ENCODE measurements around the gene NRCAM.

Gene NRCAM

DNA sequence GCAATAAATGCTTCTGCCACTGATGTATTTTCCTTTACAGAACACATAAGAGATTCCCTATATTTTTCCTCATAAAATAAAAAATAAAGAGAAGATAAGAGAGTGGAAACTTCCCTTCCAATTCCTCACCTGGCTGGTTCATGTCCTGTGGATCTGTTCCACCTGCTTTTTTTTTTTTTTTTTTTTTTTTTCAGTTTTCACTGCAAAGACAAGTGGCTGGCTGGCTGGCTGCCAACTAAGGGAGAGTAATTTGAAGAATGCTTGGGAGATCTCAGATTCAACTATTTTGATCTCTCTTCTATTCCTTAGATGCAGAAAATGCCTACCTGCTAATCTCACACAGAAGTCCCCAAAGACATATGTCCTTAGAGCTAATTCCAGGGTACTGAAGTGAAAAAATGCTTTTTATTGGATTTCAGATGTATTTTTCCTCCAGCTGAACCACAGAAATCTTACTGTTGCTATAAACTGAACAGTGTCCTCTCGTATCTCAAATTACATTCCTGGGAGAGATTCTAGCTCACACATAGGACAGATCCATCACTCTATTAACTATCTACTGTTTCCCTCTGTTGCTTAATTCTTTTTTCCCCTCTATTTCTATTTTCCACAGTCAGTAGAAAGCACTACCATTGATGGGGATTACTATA, 120.8 kb downstream of the NRCAM start:
- peak; percentile 91 for DNase-seq

DNA sequence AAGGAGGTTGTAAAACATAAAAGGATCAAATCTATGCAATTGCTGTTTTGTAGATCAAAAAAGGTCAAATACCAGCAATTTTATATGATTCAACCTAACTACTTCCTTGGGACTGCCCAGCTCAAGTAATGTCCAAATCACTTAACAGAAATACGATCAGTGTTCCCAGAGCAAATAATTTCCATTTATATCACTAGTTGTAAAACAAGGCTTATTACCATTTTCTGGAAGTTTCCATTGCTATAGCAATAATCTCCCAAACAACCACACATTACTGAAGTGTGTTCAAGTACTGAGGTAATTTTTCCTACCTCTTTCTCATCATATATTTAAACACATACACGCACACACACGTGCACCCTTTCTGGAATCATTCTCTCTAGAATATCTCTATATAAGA, 123.3 kb downstream of the NRCAM start:
- DNase-seq = no peak

DNA sequence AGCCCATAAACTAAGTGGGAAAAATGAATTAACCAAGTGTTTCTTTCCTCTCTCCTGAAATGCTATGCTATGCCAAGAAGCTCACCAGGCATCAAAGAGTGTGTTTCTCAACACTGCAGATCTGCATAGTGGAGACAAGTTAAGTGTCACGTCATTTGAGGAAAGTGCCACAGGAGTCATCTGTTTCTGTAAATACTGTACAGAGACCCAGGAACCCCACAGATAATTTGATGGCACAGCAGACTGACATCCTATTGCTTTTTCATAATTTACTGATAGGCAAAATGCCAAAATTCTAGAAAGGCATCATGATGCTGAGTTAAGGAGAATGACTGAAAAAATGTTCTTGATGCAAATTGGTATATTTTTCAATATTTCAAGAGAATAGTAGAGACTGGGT, 124.3 kb downstream of the NRCAM start:
- DNase-seq = peak; percentile 40

DNA sequence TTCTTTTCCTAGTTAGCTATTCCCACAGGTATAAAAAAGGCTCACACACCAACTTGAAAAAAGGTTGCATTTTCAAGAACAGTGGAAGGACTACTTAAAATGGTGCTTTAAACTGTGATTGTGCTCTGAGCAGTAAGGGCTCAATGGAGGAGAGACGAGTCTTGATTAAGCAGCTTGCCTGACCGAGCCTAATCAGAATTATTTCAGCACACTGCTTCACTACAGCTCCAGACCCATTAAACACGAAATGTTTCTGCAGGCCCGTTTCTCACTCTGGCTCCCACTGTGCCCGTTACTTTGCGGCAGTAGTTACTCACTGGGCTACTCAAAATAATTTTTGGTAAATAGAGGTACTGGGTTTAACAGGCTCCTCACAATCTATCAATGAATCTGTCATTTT, 126.0 kb downstream of the NRCAM start:
- DNase-seq = no peak

DNA sequence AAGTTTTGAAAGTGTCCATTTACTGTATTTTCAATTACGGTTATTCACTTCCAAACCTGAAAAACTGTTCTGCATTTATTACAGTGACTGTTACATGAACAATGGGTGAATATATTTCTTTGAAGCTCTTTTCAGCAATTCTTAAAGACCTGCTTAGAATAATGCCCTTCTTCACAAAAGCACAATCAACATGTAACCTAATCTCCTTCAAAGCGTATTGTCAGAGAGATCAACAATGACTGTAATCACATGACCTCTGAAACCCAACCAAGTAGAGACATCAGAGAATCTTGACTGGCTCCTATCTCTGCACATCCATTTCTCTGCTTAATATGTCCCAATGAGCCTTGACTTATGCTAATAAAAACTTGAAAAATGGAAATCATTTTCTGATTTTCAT, 126.7 kb downstream of the NRCAM start:
- peak; percentile 43 for DNase-seq

DNA sequence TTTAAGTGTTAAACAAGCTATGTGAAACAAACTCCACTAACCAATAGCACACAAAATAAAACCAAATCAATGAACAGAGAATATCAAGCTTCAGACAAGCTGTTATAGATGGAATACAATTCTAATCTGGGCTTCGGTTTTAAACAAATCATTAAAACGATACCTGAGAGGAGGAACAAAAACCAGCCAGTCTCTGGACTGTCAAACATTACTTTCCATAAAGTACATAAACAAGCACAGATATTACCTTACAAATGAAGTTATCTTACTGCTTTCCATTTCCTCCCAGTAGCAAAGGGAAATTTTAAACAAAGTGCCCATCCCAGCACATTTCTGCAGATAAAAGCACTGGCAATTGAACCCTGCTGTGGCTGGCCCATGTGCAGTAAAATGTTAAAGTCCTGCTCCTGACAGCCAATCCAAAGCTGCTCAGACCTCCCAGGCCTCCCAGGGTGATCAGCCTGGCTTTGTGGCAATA, 128.0 kb downstream of the NRCAM start:
- peak; percentile 20 for DNase-seq

DNA sequence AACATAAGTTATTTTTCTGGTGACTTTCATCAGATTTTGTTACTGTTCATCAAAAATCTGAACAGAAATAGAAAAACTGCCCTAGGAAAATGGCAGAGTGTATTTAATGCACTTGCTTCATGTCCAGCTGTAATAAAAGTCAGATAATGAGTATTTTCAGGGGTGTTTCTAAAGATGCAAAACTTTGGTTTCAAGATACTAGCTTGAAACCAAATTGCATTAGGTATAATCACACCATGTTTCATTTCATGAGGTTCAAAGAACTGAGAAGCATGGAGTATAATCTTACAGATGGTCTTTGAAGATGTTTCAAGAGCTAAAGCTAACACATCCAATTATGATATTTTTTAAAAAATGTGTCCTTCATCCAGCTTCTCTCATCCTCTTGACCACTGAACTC, 128.9 kb downstream of the NRCAM start:
- DNase-seq = no peak

DNA sequence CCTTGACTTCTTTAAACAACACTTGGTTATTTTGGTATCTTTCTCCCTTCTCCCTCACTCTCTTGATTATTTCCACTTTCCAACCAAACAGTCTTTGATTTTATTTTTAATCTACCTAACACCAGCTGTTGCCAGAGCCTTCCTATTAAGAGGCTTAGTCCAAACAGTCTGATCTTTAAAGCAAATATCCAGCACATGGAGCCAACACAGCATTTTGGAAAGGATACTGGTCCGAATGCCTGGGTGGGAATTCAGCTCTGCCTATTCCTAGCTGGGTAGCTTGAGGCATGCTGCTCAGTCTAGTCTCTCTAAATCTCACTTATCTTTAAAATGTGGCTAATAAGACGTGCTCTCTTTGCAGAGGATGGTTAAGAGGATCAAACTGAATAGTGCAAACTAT, 129.3 kb downstream of the NRCAM start:
- DNase-seq = no peak

DNA sequence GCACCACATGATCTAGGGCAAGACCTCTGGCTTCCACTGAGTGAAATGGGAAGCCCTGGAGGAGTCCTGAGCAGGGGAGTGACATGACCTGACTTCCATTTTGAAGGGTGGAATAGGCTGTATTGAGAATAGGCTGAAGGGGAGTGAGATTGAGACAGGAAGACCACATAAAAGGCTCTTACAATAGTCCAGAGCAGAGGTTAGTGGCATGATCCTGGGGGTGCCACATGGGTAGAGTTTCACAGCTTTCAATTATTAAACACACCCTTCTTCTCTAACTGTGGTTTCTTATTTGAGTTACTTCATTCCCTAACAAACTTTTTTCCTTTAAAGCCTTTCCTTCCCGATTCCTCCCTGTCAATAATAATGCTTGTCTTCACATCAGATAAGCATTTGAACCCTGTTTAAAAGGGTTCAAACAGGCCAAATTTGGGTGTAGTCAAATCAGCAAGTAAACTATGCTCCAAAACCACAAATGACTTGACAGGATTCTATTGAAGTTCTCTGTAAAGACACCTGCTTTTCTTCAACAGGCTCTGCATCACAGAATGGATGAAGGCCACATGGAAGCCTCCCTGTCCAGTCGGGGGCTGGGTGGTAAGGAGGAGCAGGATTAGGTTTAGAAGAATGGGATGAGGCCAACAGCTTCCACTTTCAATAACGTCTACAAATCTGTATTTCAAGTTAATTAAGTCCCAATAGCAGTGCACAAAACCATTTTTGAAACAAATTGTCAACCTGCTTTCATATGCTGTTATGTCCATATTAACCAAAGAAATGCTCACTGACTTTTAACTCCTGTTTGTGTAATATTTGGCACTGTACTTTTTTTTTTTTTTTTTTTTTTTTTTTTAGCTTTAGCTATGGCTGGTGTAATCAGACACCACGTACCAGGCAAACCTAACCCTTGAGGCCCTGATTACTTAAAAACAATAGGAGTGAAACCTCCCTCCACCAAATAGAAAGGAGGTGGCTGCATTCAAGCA, 131.9 kb downstream of the NRCAM start:
- peak; percentile 29 for DNase-seq

DNA sequence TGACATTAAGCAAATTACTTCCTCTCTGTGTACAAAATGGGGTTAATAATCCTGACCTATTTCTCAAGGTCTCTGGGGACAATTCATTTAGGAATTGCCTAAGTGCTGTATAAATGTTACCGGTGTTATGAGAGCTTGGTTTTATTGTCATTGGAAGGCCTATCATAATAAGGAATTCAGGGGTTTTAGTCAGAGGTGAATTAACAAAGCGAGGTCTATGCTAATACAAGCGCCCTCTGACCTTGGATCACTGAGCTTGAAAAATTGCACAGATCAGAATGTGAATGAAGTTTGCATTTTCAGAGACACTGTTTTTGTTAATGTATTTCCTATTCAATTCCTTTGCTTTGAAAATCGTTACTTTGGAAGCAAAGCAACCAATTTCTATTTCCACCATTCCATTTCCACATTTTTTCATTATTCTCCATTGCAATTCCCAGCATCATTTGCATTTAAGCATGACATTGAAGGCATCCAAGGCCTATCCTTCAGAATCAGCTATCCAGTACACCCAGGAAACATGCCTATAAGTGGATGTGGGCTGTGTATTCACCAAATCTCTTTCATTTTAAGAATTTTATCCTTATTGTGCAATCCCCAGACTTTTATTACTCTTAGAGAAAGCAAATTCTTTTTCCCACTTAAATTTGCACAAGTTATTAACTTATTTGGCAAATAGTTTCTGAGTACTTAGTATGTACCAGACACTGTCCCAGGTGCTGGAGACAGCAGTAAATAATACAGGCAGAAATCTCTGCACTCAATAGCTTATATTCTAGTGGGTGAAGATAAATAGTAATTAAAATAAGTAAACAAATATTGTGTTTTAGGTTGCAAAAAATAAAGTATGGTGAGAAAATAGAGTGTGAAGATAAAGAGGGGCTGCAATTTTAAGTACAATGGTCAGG, 133.1 kb downstream of the NRCAM start:
- DNase-seq = no peak

DNA sequence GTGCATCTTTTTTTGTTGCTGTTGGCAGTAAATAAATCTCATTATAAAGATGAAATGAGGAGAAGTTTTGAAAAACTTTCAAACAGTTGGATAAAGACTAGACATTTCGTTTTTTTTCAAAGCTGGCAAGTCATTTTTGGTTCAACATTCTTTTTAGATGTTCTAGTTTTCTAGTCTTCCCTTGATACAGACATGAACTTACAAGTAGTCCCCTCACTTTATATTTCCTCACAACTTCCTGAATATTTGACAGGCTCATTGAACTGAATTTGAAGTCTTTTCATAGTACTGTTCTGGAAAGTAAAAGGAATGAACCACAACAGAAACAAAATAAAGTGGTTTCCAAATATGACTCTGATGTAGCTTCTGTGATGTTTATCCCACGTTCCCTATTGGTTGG, 134.2 kb downstream of the NRCAM start:
- DNase-seq = no peak

DNA sequence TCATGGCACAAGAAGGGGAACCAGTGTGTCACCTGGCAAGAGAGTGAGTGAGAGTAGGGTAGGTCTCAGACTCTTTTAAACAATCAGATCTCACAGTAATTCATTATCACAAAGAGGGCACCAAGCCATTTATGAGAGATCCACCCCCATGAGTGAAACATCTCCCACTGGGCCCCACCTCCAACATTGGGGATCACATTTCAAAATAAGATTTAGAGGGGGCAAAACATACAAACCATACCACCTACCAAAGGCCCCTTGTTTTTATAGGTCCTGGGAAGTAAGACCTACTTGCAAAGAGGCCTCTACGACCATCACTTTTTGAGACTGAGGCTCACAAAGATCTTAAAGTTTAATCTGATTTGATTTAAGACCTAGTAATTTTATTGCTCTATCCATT, 134.9 kb downstream of the NRCAM start:
- no peak for DNase-seq

DNA sequence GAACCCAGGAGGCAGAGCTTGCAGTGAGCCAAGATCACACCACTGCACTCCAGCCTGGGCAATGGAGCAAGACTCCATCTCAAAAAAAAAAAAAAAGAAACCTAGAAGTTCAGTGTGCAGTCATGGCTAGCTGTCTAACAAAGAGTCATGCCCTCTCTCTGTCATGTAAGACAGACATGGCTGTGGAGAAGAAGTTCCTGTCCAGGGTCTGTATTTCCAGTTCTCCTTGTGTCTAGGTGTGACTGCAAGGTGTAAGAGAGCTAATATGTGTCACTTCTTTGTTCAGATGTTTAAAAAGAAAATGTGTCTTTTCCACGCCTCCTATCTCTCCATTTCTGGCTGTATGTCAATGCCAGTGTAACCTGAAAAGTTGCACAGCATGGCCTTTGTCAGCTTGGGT, 139.5 kb downstream of the NRCAM start:
- DNase-seq = no peak

DNA sequence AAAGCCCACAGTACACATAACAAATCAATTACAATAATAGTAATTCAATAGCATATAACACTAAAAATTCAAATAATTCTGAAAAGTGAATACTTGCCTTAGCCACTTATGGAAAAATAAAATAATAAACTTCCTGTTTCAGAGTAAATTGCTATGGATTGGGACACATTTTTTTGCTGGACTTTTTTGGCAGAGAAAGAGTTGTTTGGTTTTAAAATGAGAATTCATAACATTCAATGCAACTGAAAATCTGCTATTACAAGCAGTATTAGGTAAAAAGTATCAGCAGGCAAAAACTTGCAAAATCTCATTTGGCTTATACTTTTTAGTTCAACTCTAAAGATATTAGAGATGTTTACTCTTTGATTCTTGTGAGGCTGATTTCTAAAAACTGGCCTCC, 141.7 kb downstream of the NRCAM start:
- DNase-seq = no peak

DNA sequence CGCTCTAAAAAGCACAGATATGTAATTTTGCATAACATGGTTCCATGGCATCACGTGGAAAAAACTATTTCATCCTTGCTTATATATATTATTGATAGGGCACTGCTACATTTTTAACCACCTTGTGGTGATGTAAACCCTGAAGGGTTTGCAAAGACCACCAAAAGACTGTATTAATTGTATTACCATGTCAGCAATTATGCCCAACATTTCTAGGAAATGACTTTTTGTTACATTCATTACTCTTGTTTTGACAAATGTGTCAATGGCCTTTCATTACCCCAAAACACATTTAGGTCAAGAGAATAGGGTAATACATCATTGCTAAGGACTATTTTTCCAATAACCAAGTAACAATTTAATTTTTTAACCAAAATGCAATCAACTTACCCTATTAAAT, 142.2 kb downstream of the NRCAM start:
- no peak for DNase-seq

DNA sequence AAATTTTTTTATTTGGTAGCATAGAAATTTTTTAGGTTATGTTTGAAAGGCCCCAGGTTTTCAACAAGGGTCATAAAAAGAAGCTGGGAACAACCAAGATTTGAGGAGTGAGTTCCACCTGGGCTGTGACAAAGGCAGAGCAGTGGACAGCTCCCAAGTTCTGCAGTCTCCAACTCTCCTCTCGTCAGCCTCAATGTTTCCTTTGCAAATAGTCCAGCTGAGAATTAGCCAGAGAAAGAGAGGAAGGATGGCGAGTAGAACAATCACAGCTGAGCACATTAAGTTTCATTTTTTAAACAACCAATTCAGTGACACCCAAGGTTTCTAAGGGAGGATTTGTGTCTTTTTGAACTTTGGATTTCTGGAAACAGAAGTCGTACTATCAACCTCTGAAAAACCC, 143.2 kb downstream of the NRCAM start:
- DNase-seq = no peak

DNA sequence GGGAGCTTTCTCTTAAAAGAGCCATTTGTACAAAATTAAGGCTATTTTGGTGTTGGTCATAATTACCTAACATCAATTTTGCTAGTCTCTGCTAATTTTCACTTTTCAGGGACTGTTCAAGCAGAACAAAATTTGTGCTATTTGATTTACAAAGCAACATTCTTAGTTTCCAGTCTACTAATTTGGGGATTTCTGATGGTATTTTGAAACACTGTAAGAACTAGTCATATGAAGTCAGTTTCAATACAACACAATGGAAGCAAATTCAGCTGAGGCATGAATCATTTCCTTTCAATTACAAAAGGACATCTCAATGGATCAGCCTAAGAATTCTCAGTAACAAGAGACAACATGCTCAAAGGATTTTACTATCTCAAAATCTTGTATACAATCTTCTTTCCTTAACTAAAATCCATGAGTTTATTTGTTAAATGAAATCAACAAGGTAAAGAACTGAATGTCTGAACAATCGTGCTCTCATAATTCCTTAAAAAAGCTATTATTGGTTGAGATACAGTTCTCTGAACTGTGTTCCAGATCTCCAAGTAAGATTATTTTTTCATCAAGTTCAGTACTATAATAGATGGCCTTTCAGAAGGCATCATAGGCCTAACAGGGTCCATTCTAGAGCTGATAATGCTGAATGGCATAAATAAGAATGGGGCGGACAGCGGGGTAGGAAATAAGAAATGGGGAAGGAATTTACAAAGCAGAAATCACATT, 144.6 kb downstream of the NRCAM start:
- no peak for DNase-seq

DNA sequence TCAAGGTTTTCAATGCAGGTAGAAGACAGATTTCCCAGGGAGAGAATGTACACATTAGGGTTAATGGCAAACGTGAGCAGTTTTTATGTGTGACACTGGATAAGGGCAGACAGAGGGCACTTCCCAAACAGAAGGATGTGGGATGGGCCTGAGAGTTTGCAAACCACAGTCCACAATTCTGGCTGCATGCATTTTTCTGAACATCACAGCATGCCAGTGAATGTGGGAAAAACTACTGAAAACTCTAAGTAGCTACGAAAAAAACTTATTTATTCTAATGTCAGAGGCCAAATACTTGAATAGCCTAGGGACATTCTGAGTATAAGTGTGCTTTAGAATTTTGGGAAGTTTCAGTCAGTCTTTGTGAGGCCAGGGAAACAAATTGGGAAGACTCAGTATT, 145.9 kb downstream of the NRCAM start:
- no peak for DNase-seq

DNA sequence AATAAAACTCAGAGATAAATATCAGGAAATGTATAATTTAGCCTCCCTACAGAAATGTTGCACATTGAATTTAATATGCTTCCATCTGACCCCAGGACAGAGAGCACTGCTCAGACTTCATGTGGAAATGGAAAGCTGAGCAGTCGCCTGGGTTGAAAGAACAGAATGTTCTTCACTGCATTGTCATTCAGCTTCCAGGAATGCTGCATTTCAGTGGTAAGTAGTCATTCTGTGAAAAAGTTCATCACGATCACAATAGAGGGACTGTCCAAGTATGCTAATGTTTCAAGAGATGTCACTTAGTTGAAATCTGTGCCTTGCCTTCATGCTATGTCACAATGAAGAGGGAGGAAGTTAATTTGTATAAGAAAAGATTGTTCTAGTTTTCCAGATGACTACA, 147.3 kb downstream of the NRCAM start:
- no peak for DNase-seq

DNA sequence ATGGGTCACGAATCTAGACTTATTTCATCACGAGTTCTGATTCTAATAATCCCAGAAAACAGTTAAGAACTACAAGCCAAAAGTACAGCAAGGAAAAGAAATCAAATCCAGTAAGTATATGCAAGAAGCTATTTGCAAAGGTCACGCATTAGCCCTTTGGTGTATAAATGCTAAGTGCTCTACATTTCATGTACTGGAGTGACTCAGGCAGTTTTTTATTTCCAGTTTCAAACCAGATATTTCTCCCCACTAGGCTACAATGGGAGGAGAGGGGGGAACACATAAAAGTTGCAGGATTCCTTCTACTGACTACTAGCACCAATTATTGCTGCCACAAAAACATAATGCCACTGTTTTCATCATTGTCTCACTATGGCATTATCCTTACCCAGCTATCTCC, 148.0 kb downstream of the NRCAM start:
- no peak for DNase-seq

DNA sequence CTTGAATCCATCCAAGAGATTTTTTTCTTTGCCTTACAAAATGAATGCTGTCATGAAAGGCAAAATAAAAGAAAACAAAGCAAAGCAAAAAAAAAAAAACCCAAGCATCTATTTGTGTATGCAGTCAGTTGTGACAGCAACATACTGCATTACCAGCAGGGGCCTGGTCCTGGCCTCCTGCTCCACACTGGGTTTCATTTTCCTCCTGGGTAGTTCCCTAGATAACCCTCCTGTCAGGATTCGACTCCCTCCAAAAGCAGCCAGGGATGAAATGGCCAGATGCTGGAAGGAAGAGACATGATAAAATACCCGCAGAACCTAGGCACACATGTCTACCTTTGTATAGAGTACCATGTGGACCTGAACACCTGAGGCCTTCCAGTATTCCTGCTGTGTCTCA, 148.6 kb downstream of the NRCAM start:
- DNase-seq = peak; percentile 15

DNA sequence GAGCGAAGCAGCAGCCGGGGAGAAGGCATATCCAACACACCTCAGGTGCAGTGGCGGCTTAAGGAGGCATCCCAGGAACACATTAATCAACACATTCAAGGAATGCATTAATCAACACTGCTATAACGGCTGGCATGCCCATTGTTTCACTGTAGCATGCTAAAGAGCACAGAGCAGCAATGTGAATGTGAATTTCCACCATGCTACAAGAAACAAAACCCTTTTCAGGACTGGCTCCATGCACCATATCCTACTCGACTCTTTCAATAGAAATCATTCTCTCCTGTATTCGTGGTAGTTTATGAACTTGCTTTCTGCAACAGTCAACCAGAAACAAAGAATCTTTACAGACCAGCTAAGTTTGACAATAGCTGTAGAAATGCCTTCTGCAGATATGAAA, 149.0 kb downstream of the NRCAM start:
- DNase-seq = no peak

DNA sequence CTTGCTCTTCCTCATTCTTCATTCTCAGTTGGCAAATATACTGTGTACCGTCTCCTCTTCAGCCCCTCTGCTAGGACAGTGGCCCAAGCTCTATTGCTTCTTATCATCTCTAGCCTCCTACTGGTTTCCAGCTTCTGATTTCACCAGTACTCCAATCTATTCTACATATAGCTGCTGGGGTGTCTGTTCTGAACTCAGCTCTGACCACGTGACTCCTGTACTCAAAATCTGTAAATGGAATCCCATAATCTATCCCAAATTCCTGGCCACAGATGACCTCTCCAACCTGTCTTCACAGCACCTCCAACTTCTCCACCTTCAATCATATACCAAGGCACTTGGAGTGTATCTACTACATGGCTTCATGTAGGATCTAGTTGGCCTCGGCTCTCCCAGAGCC, 152.9 kb downstream of the NRCAM start:
- DNase-seq = no peak

All from NCI-H146 (cell line).